Calu3 (cell line): ENCODE data around the gene SPRR4. TPM values are rescaled to one million over a fixed set of nuclear protein-coding genes. Genes with fewer than 3 reads are reported as not detected.

Experiments
- BruUV-seq: library from RNA; stranded (reverse); fragments of 400-500 nt; replicated peaks from 2 replicates; lab custom pipeline; 2021; lab: Mats Ljungman, UMichigan
- CTCF ChIA-PET: fragments of 300-600 bp; sonication (Branson Sonifier 250); formaldehyde crosslinking; loops from one replicate; lab custom pipeline; 2022; ENCODE audit warnings: antibody characterized with exemption; lab: Charles Lee
- DNase-seq: peaks from one replicate; pipeline ENCODE4 v3.0.0; 2022
- H3K27ac Mint-ChIP-seq: one replicate; pipeline ENCODE4 v1.8.0; 2022; ENCODE audit warnings: mixed read lengths; ENCODE audit not compliant: unreplicated experiment
- H3K27me3 Mint-ChIP-seq: one replicate; pipeline ENCODE4 v1.8.0; 2022; ENCODE audit warnings: mixed read lengths; ENCODE audit not compliant: unreplicated experiment
- H3K36me3 Mint-ChIP-seq: one replicate; pipeline ENCODE4 v1.8.0; 2022; ENCODE audit warnings: mild to moderate bottlenecking, moderate library complexity, mixed read lengths; ENCODE audit not compliant: insufficient read depth, unreplicated experiment
- H3K4me1 Mint-ChIP-seq: one replicate; pipeline ENCODE4 v1.8.0; 2022; ENCODE audit warnings: mild to moderate bottlenecking, low read depth, mixed read lengths; ENCODE audit not compliant: unreplicated experiment
- H3K4me3 Mint-ChIP-seq: one replicate; pipeline ENCODE4 v1.8.0; 2022; ENCODE audit warnings: mild to moderate bottlenecking, low read depth, moderate library complexity, mixed read lengths; ENCODE audit not compliant: unreplicated experiment
- H3K9me3 Mint-ChIP-seq: one replicate; pipeline ENCODE4 v1.8.0; 2022; ENCODE audit warnings: low read depth, mixed read lengths; ENCODE audit not compliant: unreplicated experiment
- CTCF ChIP-seq: fragments of 200-600 bp; IDR thresholded peaks from one replicate; pipeline ENCODE4 v1.8.0; 2022; ENCODE audit warnings: antibody characterized with exemption; ENCODE audit not compliant: unreplicated experiment
- intact Hi-C: fragments of 100-400 bp; cut with micrococcal nuclease; formaldehyde crosslinking; loops from one replicate; pipeline ENCODE4 v1.10.0; 2022; ENCODE audit not compliant: unreplicated experiment
- total RNA-seq: library from RNA; stranded (reverse); gene quantifications from 2 replicates; pipeline ENCODE4 v1.2.3, GENCODE V29; 2022

The SPRR4 gene
- total RNA-seq, 1 experiment from 2014 or later = not detected

GRCh38 chr1:152942161-152942560 lies 28.3 kb upstream of the SPRR4 start:
- intact Hi-C loops = no loop called here
- TF ChIP-seq CTCF = no peak

GRCh38 chr1:152946248-152946647 lies 24.2 kb upstream of the SPRR4 start:
- no peak overlapping the region for H3K27ac Mint-ChIP-seq
- TF ChIP-seq CTCF = no peak
- H3K4me3 Mint-ChIP-seq = no peak overlapping the region
- H3K36me3 Mint-ChIP-seq = no peaks in the 10 kb centered on the region
- H3K9me3 Mint-ChIP-seq = no peaks in the 10 kb centered on the region
- CTCF ChIA-PET = no interaction called here
- intact Hi-C loops = no loop called here
- no peak for DNase-seq
- H3K4me1 Mint-ChIP-seq = no peaks in the 10 kb centered on the region
- H3K27me3 Mint-ChIP-seq = peaks cover 48% of the 10 kb centered on the region
- no TSS peak for BruUV-seq

More at GRCh38 chr1:152942161-152942560, 28.3 kb upstream of the SPRR4 start:
- Mint-ChIP-seq H3K4me1 (no peaks in the 10 kb centered on the region), H3K27ac (no peak overlapping the region), H3K9me3 (peaks cover 4% of the 10 kb centered on the region), H3K27me3 (peaks cover 25% of the 10 kb centered on the region), H3K36me3 (no peaks in the 10 kb centered on the region), H3K4me3 (no peak overlapping the region)
- BruUV-seq = no TSS peak
- CTCF ChIA-PET = no interaction called here
- DNase-seq = no peak

GRCh38 chr1:152946651-152947256 lies 23.7 kb upstream of the SPRR4 start, which contains the start of gene SPRR5:
TSS of gene SPRR5 (plus strand) at chr1:152947206. CDS start at chr1:152948555, 1,349 bp downstream.
- TF ChIP-seq CTCF = no peak
- Mint-ChIP-seq H3K36me3 (no peaks in the 10 kb centered on the region), H3K9me3 (no peaks in the 10 kb centered on the region), H3K27me3 (peaks cover 48% of the 10 kb centered on the region), H3K27ac (no peak within 1 kb of the TSS), H3K4me3 (no peak within 1 kb of the TSS), H3K4me1 (no peaks in the 10 kb centered on the region)
- no peak for DNase-seq
- CTCF ChIA-PET = no interaction called here
- intact Hi-C loops = no loop called here
- BruUV-seq = no TSS peak

- no TSS peak for BruUV-seq
- H3K36me3 Mint-ChIP-seq = no peaks in the 10 kb centered on the region
- no peak overlapping the region for H3K4me3 Mint-ChIP-seq
- CTCF ChIA-PET = no interaction called here
- peaks cover 18% of the 10 kb centered on the region for H3K4me1 Mint-ChIP-seq
- no peak for DNase-seq
- TF ChIP-seq CTCF = no peak
- no peak overlapping the region for H3K27ac Mint-ChIP-seq
- H3K27me3 Mint-ChIP-seq = peaks cover 42% of the 10 kb centered on the region
- no peaks in the 10 kb centered on the region for H3K9me3 Mint-ChIP-seq
- intact Hi-C loops = no loop called here
Observed at GRCh38 chr1:152951711-152952110, 18.7 kb upstream of the SPRR4 start.
